ENCODE measurements around the gene SPATA31C1.

GRCh38 chr9:87898151-87898550 lies 19.6 kb upstream of the SPATA31C1 start:
- TF ChIP-seq CTCF (IDR thresholded peaks at IDR 0.05), result no peak
- TF ChIP-seq POLR2A (IDR thresholded peaks at IDR 0.05), result no peak
